Fibroblast of lung (primary cell): Measurements from ENCODE around the gene TXNDC11. TPM values are rescaled to one million over a fixed set of nuclear protein-coding genes. Genes with fewer than 3 reads are reported as not detected.

ENCODE experiments used
- DNase-seq, 2 donors: peaks; one replicate each; pipeline versions ENCODE4 v3.0.0 to v3.0.0-alpha.2; 2010; ENCODE audit warnings: low read depth in 2 of 2
- H2AFZ ChIP-seq: 2 replicates; pipeline ENCODE4 v1.5.1; 2012; ENCODE audit warnings: low read length, control low read depth, inconsistent platforms
- H3K27ac ChIP-seq: 2 replicates; pipeline ENCODE4 v1.5.1; 2011; ENCODE audit warnings: low read length, control low read depth; ENCODE audit not compliant: insufficient read depth
- H3K27me3 ChIP-seq: 2 replicates; pipeline ENCODE4 v1.5.1; 2011; ENCODE audit warnings: mild to moderate bottlenecking, low read length; ENCODE audit not compliant: control insufficient read depth, insufficient read depth
- H3K36me3 ChIP-seq: 2 replicates; pipeline ENCODE4 v1.5.1; 2011; ENCODE audit warnings: low read length; ENCODE audit not compliant: control insufficient read depth, insufficient read depth
- H3K4me1 ChIP-seq: 2 replicates; pipeline ENCODE4 v1.5.1; 2011; ENCODE audit warnings: low read length; ENCODE audit not compliant: control insufficient read depth, insufficient read depth; ENCODE audit errors: extremely low read depth
- H3K4me2 ChIP-seq: 2 replicates; pipeline ENCODE4 v1.5.1; 2011; ENCODE audit warnings: low read length, control low read depth; ENCODE audit not compliant: insufficient read depth; ENCODE audit errors: extremely low read depth
- H3K4me3 ChIP-seq, 4 experiments: fragments of 200-600 bp in 1 of 4; sonication (generic) in 1 of 4; replicated peaks in 1 of 4; 2 replicates each; pipeline ENCODE4 v1.5.1; 2011 to 2016; ENCODE audit warnings: low read length in 4 of 4, low read depth in 3 of 4, mild to moderate bottlenecking in 3 of 4, control low read depth in 2 of 4, inconsistent platforms in 1 of 4, mixed read lengths in 1 of 4; ENCODE audit not compliant: insufficient read depth in 1 of 4; ENCODE audit errors: control extremely low read depth in 1 of 4
- H3K79me2 ChIP-seq: 2 replicates; pipeline ENCODE4 v1.5.1; 2012; ENCODE audit warnings: mild to moderate bottlenecking, low read length, inconsistent platforms; ENCODE audit not compliant: control insufficient read depth, insufficient read depth
- H3K9ac ChIP-seq: 2 replicates; pipeline ENCODE4 v1.5.1; 2011; ENCODE audit warnings: mild to moderate bottlenecking, low read length, control low read depth; ENCODE audit not compliant: insufficient read depth
- H3K9me3 ChIP-seq: 2 replicates; pipeline ENCODE4 v1.5.1; 2012; ENCODE audit warnings: low read depth, low read length; ENCODE audit not compliant: control insufficient read depth, insufficient read depth
- H4K20me1 ChIP-seq: 2 replicates; pipeline ENCODE4 v1.5.1; 2011; ENCODE audit warnings: low read length; ENCODE audit not compliant: control insufficient read depth, insufficient read depth; ENCODE audit errors: extremely low read depth
- EZH2 ChIP-seq: IDR thresholded peaks from 2 replicates; pipeline ENCODE4 v1.5.1; 2012; ENCODE audit warnings: low read length, control low read depth, mild to moderate bottlenecking; ENCODE audit errors: missing control alignments
- polyA plus RNA-seq, 2 donors: library from polyadenylated mRNA; depleted of rRNA in 1 of 2; stranded (reverse) in 1 of 2; unstranded in 1 of 2; fragments of >200 nt; gene quantifications; 2 replicates each; pipeline ENCODE4 v1.2.1, GENCODE V29; 2011 to 2012; ENCODE audit warnings: missing spikeins in 1 of 2
- total RNA-seq: library from RNA; depleted of rRNA; stranded (reverse); fragments of >200 nt; gene quantifications from 2 replicates; pipeline ENCODE4 v1.2.1, GENCODE V29; 2014
- TF ChIP-seq, protein P1 (sequence below), 2 donors: IDR thresholded peaks in 1 of 2; conservative IDR thresholded peaks in 1 of 2; 1 replicate in 1 of 2; 2 replicates in 1 of 2; pipeline ENCODE4 v1.5.1; 2011 to 2012; ENCODE audit warnings: low read length in 2 of 2, control low read depth in 1 of 2, inconsistent platforms in 1 of 2, low read depth in 1 of 2, mild to moderate bottlenecking in 1 of 2

Gene TXNDC11
- total and polyA plus RNA-seq, 2 donors (not counting 1 experiment from before 2014, with no cell fraction given) = 26.8 to 46.2 TPM

DNA sequence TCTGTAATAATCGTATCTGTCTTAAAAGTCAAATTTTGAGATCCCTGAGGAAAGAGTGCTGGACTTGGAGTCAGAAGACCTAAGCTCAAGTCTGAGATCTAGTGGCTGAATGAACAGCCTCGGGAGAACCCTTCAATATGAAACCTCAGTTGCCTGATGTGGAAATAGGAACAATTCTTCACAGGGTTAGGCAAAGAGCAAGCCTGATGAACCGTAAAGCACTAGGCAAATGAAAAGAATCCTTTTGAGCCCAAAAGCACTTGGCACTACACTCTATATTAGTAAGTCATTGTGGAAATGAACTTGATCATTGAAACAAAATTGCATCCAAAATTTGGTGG is 20.2 kb downstream of the TXNDC11 start:
- H3K9ac ChIP-seq = no peak overlapping the region
- H3K79me2 ChIP-seq = no peaks in the 10 kb centered on the region
- H3K4me1 ChIP-seq = no peaks in the 10 kb centered on the region
- H4K20me1 ChIP-seq = no peaks in the 10 kb centered on the region
- H3K9me3 ChIP-seq = no peaks in the 10 kb centered on the region
- no peaks in the 10 kb centered on the region for H3K27me3 ChIP-seq
- H3K36me3 ChIP-seq = peaks cover 2% of the 10 kb centered on the region
- no peak overlapping the region for H3K4me3 ChIP-seq
- H2AFZ ChIP-seq = no peak overlapping the region
- TF ChIP-seq, protein P1, sequence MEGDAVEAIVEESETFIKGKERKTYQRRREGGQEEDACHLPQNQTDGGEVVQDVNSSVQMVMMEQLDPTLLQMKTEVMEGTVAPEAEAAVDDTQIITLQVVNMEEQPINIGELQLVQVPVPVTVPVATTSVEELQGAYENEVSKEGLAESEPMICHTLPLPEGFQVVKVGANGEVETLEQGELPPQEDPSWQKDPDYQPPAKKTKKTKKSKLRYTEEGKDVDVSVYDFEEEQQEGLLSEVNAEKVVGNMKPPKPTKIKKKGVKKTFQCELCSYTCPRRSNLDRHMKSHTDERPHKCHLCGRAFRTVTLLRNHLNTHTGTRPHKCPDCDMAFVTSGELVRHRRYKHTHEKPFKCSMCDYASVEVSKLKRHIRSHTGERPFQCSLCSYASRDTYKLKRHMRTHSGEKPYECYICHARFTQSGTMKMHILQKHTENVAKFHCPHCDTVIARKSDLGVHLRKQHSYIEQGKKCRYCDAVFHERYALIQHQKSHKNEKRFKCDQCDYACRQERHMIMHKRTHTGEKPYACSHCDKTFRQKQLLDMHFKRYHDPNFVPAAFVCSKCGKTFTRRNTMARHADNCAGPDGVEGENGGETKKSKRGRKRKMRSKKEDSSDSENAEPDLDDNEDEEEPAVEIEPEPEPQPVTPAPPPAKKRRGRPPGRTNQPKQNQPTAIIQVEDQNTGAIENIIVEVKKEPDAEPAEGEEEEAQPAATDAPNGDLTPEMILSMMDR (conservative IDR thresholded peaks at IDR 0.05 in 1 of 2, IDR thresholded peaks at IDR 0.05 in 1 of 2; ENCODE audit: low read depth in 1 of 2, low read length in 2 of 2) = no peak
- no peak for TF ChIP-seq EZH2
- no peak overlapping the region for H3K4me2 ChIP-seq
- H3K27ac ChIP-seq = no peak overlapping the region
- DNase-seq = no peak

DNA sequence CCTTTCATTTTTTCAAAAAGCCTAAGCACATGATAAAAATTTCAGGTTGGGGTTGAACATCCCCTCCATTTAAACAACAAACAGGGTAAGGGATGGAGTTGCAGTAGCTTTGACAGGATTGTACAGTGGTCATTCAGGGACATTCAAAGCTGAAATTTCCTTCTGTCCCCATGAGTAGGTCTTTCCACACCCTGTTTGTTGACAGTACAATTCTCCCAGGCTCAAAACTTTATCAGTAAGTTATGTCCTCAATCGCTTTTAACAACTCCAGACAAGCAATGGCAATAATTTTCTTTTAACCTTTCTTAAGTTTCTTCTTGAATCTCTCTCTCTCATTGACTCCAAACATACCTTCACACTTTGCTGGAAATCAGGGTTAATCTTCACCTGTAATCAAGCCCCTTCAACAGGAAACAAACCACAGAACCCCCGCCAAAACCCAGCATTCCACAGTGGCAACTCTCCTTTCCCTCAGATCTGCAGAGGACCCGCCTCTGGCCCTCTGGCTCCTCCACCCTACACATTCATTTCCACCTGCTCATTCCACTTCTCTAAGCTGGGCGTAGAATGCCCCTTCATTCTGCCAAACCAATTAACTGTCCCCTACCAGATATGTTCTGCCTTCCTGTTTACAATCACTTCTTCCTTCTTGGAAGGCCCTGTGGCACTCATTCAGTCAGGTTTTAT is 20.7 kb downstream of the TXNDC11 start:
- peaks cover 2% of the 10 kb centered on the region for H3K36me3 ChIP-seq
- DNase-seq = no peak
- TF ChIP-seq EZH2 = no peak
- TF ChIP-seq, protein P1 (conservative IDR thresholded peaks at IDR 0.05 in 1 of 2, IDR thresholded peaks at IDR 0.05 in 1 of 2; ENCODE audit: low read depth in 1 of 2, low read length in 2 of 2) = no peak
- H2AFZ ChIP-seq = no peak overlapping the region
- H3K9me3 ChIP-seq = no peaks in the 10 kb centered on the region
- no peak overlapping the region for H3K9ac ChIP-seq
- no peaks in the 10 kb centered on the region for H4K20me1 ChIP-seq
- H3K4me2 ChIP-seq = no peak overlapping the region
- H3K27ac ChIP-seq = no peak overlapping the region
- H3K27me3 ChIP-seq = no peaks in the 10 kb centered on the region
- H3K4me3 ChIP-seq = no peak overlapping the region
- no peaks in the 10 kb centered on the region for H3K79me2 ChIP-seq
- H3K4me1 ChIP-seq = no peaks in the 10 kb centered on the region

DNA sequence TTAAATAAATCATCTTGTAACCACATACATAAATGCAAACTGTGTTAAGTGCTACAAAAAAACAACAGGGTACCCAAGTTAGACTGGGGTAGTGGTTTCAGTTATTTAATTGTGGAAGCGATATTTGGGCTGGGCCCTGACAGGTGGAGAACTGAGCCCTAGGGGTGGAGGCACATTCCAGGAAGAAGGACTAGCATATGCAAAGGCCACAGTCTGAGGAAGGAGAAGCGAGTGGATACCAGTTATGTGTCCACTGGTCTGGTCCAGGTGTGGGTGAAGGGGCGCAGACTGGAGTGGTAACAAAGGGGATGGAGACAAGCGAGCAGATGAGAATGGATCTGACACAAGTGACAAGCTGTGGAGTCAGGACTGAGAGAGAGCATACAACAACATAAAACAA is 22.9 kb downstream of the TXNDC11 start:
- Histone ChIP-seq H3K9ac (no peak overlapping the region), H3K79me2 (no peaks in the 10 kb centered on the region), H3K27me3 (no peaks in the 10 kb centered on the region), H3K4me2 (no peak overlapping the region), H4K20me1 (no peaks in the 10 kb centered on the region), H3K27ac (no peak overlapping the region), H2AFZ (no peak overlapping the region), H3K4me1 (no peaks in the 10 kb centered on the region), H3K36me3 (peaks cover 2% of the 10 kb centered on the region), H3K4me3 (no peak overlapping the region), H3K9me3 (no peaks in the 10 kb centered on the region)
- no peak for DNase-seq
- no peak for TF ChIP-seq EZH2
- TF ChIP-seq, protein P1 (conservative IDR thresholded peaks at IDR 0.05 in 1 of 2, IDR thresholded peaks at IDR 0.05 in 1 of 2; ENCODE audit: low read depth in 1 of 2, low read length in 2 of 2) = no peak
